Neural crest cell (in vitro differentiated cells): Measurements from ENCODE around the gene HOXD13. TPM values are rescaled to one million over a fixed set of nuclear protein-coding genes. Genes with fewer than 3 reads are reported as not detected.

ENCODE experiments used
- DNase-seq: peaks from one replicate; pipeline ENCODE4 v3.0.0; 2021; ENCODE audit warnings: low read depth, mixed read lengths, low spot score
- H3K27ac Mint-ChIP-seq: one replicate; pipeline ENCODE4 v1.8.0; 2021; ENCODE audit warnings: mild to moderate bottlenecking, mixed read lengths; ENCODE audit not compliant: unreplicated experiment
- H3K27me3 Mint-ChIP-seq: 2 replicates; pipeline ENCODE4 v1.8.0; 2021; ENCODE audit warnings: low read depth, mild to moderate bottlenecking, mixed read lengths
- H3K36me3 Mint-ChIP-seq: 2 replicates; pipeline ENCODE4 v1.8.0; 2021; ENCODE audit warnings: low read depth, mild to moderate bottlenecking, mixed read lengths
- H3K4me1 Mint-ChIP-seq: 2 replicates; pipeline ENCODE4 v1.8.0; 2021; ENCODE audit warnings: mixed read lengths
- H3K4me3 Mint-ChIP-seq: one replicate; pipeline ENCODE4 v1.8.0; 2021; ENCODE audit warnings: mild to moderate bottlenecking, mixed read lengths
- H3K9me3 Mint-ChIP-seq: 2 replicates; pipeline ENCODE4 v1.8.0; 2021; ENCODE audit warnings: mixed read lengths
- CTCF ChIP-seq: fragments of 200-600 bp; sonication (generic); conservative IDR thresholded peaks from 2 replicates; pipeline ENCODE4 v1.5.0; 2021; ENCODE audit warnings: antibody characterized with exemption, mild to moderate bottlenecking
- total RNA-seq: library from RNA; stranded (reverse); gene quantifications from 2 replicates; pipeline ENCODE4 v1.2.1, GENCODE V29; 2021

The HOXD13 gene
- total RNA-seq, 1 donor from 2014 or later = not detected

GRCh38 chr2:176135035-176135440, 42.5 kb downstream of the HOXD13 start:
- no peak for TF ChIP-seq CTCF
- no peaks in the 10 kb centered on the region for H3K9me3 Mint-ChIP-seq
- peaks cover 11% of the 10 kb centered on the region for H3K4me1 Mint-ChIP-seq
- no peak for DNase-seq
- H3K4me3 Mint-ChIP-seq = peak overlapping the region; percentile 14
- peaks cover 94% of the 10 kb centered on the region for H3K27me3 Mint-ChIP-seq
- H3K27ac Mint-ChIP-seq = no peak overlapping the region
- no peaks in the 10 kb centered on the region for H3K36me3 Mint-ChIP-seq

- Mint-ChIP-seq H3K4me1 (peaks cover 8% of the 10 kb centered on the region), H3K9me3 (no peaks in the 10 kb centered on the region), H3K36me3 (no peaks in the 10 kb centered on the region), H3K4me3 (peak overlapping the region; percentile 83), H3K27ac (no peak overlapping the region), H3K27me3 (peaks cover 99% of the 10 kb centered on the region)
- no peak for TF ChIP-seq CTCF
- DNase-seq = no peak
Measured at GRCh38 chr2:176136374-176137251, 44.1 kb downstream of the HOXD13 start.

GRCh38 chr2:176137252-176137580, 44.7 kb downstream of the HOXD13 start:
- no peak for DNase-seq
- no peak for TF ChIP-seq CTCF
- H3K27me3 Mint-ChIP-seq = peaks cover 99% of the 10 kb centered on the region
- peak overlapping the region; percentile 74 for H3K4me3 Mint-ChIP-seq
- no peak overlapping the region for H3K27ac Mint-ChIP-seq
- no peaks in the 10 kb centered on the region for H3K36me3 Mint-ChIP-seq
- H3K4me1 Mint-ChIP-seq = peaks cover 7% of the 10 kb centered on the region
- no peaks in the 10 kb centered on the region for H3K9me3 Mint-ChIP-seq

GRCh38 chr2:176137906-176138305, 45.4 kb downstream of the HOXD13 start:
- TF ChIP-seq CTCF = no peak
- DNase-seq = no peak
- H3K27ac Mint-ChIP-seq = no peak overlapping the region
- peaks cover 99% of the 10 kb centered on the region for H3K27me3 Mint-ChIP-seq
- H3K4me1 Mint-ChIP-seq = peaks cover 4% of the 10 kb centered on the region
- H3K4me3 Mint-ChIP-seq = peak overlapping the region; percentile 74
- no peaks in the 10 kb centered on the region for H3K9me3 Mint-ChIP-seq
- H3K36me3 Mint-ChIP-seq = no peaks in the 10 kb centered on the region

- Mint-ChIP-seq H3K27ac (no peak overlapping the region), H3K4me3 (peak overlapping the region; percentile 9), H3K36me3 (no peaks in the 10 kb centered on the region), H3K4me1 (peaks cover 4% of the 10 kb centered on the region), H3K9me3 (no peaks in the 10 kb centered on the region), H3K27me3 (peaks cover 99% of the 10 kb centered on the region)
- TF ChIP-seq CTCF = no peak
- DNase-seq = no peak
Measured at GRCh38 chr2:176138526-176138922, 46.0 kb downstream of the HOXD13 start.
